PC-9 (cell line): ENCODE measurements around the gene G6PD.

Source experiments
- CTCF ChIP-seq: fragments of 200-600 bp; sonication (generic); conservative IDR thresholded peaks from 2 replicates; pipeline ENCODE4 v1.6.1; 2017; ENCODE audit warnings: mixed run types, antibody characterized with exemption, mild to moderate bottlenecking, moderate library complexity
- EZH2 ChIP-seq: fragments of 200-600 bp; sonication (generic); IDR thresholded peaks from 2 replicates; pipeline ENCODE4 v1.8.0; 2017; ENCODE audit warnings: antibody characterized with exemption, low read depth

- TF ChIP-seq CTCF (no peak), EZH2 (no peak)
These were observed 40.9 kb downstream of the G6PD start for GRCh38 chrX:154505734-154506133.
